GM23248 (cell line): Measurements from ENCODE around the gene ATP6V0E2.

Source experiments
- EZH2 ChIP-seq: fragments of 200-600 bp; sonication (generic); IDR thresholded peaks from 2 replicates; pipeline ENCODE4 v1.6.1; 2018; ENCODE audit warnings: antibody characterized with exemption, mild to moderate bottlenecking; ENCODE audit not compliant: insufficient read depth, poor library complexity, severe bottlenecking
- EZH2phosphoT487 ChIP-seq: fragments of 200-600 bp; sonication (generic); IDR thresholded peaks from 2 replicates; pipeline ENCODE4 v1.6.1; 2018; ENCODE audit warnings: antibody characterized with exemption, moderate library complexity, mild to moderate bottlenecking, low read depth; ENCODE audit not compliant: insufficient read depth

DNA sequence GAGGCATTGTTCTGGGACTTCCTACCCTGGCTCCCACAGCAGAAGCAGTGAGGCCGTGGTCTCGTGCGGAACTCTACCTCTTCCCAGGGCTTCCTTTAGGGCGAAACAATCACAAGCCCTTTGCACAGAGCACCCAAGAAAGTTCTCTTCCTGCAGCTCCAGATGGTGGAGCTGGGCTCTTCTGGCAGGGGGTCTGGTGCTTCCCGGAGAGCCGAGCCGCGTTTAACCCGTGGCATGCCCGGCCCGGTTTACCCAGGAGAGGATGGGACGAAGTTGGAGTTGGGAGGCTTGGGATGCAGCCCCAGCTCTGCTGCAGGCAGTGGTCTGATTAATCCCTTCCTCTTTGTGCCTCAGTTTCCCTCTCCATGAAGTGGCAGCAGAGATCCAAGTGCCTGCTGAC lies 9.0 kb upstream of the ATP6V0E2 start:
- no peak for TF ChIP-seq EZH2
- TF ChIP-seq EZH2phosphoT487: no peak
